Measurements from ENCODE around the gene PRPF38B. TPM values are rescaled to one million over a fixed set of nuclear protein-coding genes. Genes with fewer than 3 reads are reported as not detected.

Gene PRPF38B
- total and polyA plus RNA-seq, 2 of the 8 experiments (the other 6 are each of a cell fraction or from before 2014, with no cell fraction given), result 16.6 to 50.6 TPM

- no peak for TF ChIP-seq FOSL1 (IDR thresholded peaks at IDR 0.05; ENCODE audit: insufficient read depth, low read depth, low read length)
- TF ChIP-seq ZNF274 (IDR thresholded peaks at IDR 0.05; ENCODE audit: borderline replicate concordance, extremely low read depth, low read length), result no peak
- no peak for TF ChIP-seq BCL11A (IDR thresholded peaks at IDR 0.05; ENCODE audit: low read depth in 2 of 2, low read length in 2 of 2)
- Histone ChIP-seq H2BK15ac (ENCODE audit: low read length) (no peak overlapping the region), H4K8ac (ENCODE audit: extremely low read depth, insufficient read depth, low read length) (no peak overlapping the region)
Measured at GRCh38 chr1:108670131-108670773, 21.9 kb upstream of the PRPF38B start.

More at GRCh38 chr1:108670131-108670773, 21.9 kb upstream of the PRPF38B start:
- Histone ChIP-seq H3K4me2 (ENCODE audit: insufficient read depth in 1 of 2, low read depth in 2 of 2, low read length in 2 of 2) (no peak overlapping the region), H4K91ac (replicated peaks; ENCODE audit: insufficient read length, low read length) (no peak overlapping the region), H3K9ac (replicated peaks in 1 of 4; ENCODE audit: extremely low read depth in 1 of 4, low read depth in 3 of 4, low read length in 3 of 4) (no peak overlapping the region), H3K23me2 (ENCODE audit: low read depth, low read length) (no peaks in the 10 kb centered on the region), H2BK20ac (ENCODE audit: low read length) (no peak overlapping the region), H2BK12ac (ENCODE audit: low read depth, low read length) (no peak overlapping the region), H3K4me1 (replicated peaks in 1 of 4; ENCODE audit: control insufficient read depth in 3 of 4, insufficient read depth in 4 of 4, low read length in 3 of 4) (no peaks in the 10 kb centered on the region), H3K14ac (ENCODE audit: insufficient read length) (no peak overlapping the region), H3K79me1 (ENCODE audit: low read depth, low read length) (no peaks in the 10 kb centered on the region), H3K27me3 (replicated peaks in 1 of 4; ENCODE audit: control insufficient read depth in 3 of 4, extremely low read depth in 1 of 4, insufficient read depth in 3 of 4, low read length in 3 of 4) (no peaks in the 10 kb centered on the region), H3K4me3 (ENCODE audit: extremely low read depth in 1 of 4, insufficient read depth in 2 of 4, low read depth in 3 of 4, low read length in 4 of 4) (no peak overlapping the region), H3K56ac (replicated peaks; ENCODE audit: insufficient read length, low read depth, low read length) (no peak overlapping the region), H4K5ac (ENCODE audit: insufficient read length, low read depth, low read length) (no peak overlapping the region), H3K18ac (ENCODE audit: extremely low read depth, low read length) (no peak overlapping the region), H2AK5ac (ENCODE audit: low read depth, low read length) (no peak overlapping the region), H3K27ac (ENCODE audit: low read depth, low read length) (no peak overlapping the region), H3K4ac (replicated peaks; ENCODE audit: insufficient read length, low read depth, low read length) (no peak overlapping the region), H2AFZ (ENCODE audit: low read length) (no peak overlapping the region), H2BK5ac (ENCODE audit: low read depth, low read length) (no peak overlapping the region), H3K23ac (ENCODE audit: insufficient read length) (no peak overlapping the region), H2BK120ac (replicated peaks; ENCODE audit: low read depth, low read length) (no peak overlapping the region), H3K9me3 (ENCODE audit: insufficient read depth in 2 of 2, low read depth in 1 of 2, low read length in 1 of 2) (peaks cover 0 to 9% of the 10 kb centered on the region in 2 experiments; a peak in 1 of 4 replicates), H4K20me1 (replicated peaks in 1 of 2; ENCODE audit: control insufficient read depth in 1 of 2, insufficient read depth in 2 of 2, low read length in 2 of 2) (no peaks in the 10 kb centered on the region), H3K36me3 (ENCODE audit: control insufficient read depth in 2 of 4, insufficient read depth in 4 of 4, low read length in 3 of 4) (no peaks in the 10 kb centered on the region), H3K79me2 (ENCODE audit: control insufficient read depth in 1 of 2, insufficient read depth in 2 of 2, low read length in 2 of 2) (no peaks in the 10 kb centered on the region)
- DNase-seq (ENCODE audit: low read depth in 1 of 2, low spot score in 2 of 2), result no peak
- no peak for FAIRE-seq
- WGBS, 2 experiments (ENCODE audit: extremely low coverage in 1 of 2, insufficient coverage in 1 of 2, insufficient read length in 1 of 2, insufficient replicate concordance in 2 of 2, low coverage in 1 of 2, low lambda C conversion rate in 2 of 2, missing lambda C conversion rate in 1 of 2), result 84% methylated on average over 5 of the region's 5 CpGs; no CpG with 5 or more reads in 1 of the 2 experiments
- POLR2A ChIA-PET (ENCODE audit: partially characterized antibody), result interaction anchor here (1.5 to 2.3 kb wide), 2 partner anchors 9 to 12 kb away, joined by 4 to 13 read pairs; partner anchors contain the start of gene HENMT1
- CTCF ChIA-PET (ENCODE audit: partially characterized antibody), result interaction anchor here (0.6 kb wide), 1 partner anchor 49 kb away, joined by 3 read pairs; no protein-coding TSS in a partner anchor

Data from H1 (cell line).